ENCODE measurements around the gene RNF38.

DNA sequence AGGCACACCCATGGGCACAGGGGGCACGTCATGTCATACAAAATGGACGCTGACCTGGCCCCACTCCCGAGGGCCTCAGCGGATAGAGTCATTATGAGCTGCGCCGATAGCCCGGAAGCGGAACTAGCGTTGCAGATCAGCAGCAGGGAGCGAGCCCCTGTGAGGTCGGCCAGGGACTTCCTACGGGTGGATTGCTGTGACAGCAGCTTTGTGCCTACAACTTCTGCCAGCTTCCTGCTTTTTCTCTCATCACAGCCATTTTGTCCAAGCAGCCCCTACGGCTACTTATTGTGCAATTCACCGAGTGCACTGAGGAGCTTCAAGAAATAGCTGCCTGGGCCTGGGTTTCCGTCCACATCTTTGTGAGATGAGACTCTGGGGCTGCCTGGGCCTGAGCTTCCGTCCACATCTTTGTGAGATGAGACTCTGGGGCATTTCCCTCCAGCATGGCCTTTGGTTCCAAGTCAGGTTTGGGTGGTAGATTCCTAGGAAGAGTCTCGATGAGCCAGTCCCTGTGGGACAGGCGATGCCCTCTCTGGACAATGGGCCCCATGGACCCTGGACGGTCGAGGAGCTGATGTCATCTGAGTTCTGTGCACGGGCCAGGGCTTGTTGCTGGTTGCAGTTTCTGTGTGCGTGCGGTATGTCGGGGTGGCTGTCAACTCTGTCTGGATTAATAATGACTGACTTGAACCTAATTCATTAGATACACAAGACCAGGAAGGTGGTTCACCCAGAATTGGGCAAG, 74.8 kb downstream of the RNF38 start:
- TF ChIP-seq CTCF (IDR thresholded peaks at IDR 0.05; ENCODE audit: insufficient read depth, low read length) = no peak
- no peak for TF ChIP-seq POLR2AphosphoS5 (IDR thresholded peaks at IDR 0.05; ENCODE audit: low read depth)
- TF ChIP-seq REST (IDR thresholded peaks at IDR 0.05; ENCODE audit: insufficient replicate concordance, low read depth) = no peak
- no peak for TF ChIP-seq SPI1 (IDR thresholded peaks at IDR 0.05; ENCODE audit: borderline replicate concordance, low read depth)
- TF ChIP-seq GABPA (IDR thresholded peaks at IDR 0.05; ENCODE audit: low read depth) = no peak

All from HL-60 (cell line).